Upper lobe of left lung (tissue), 6 donors: Measurements from ENCODE around the gene TBATA. TPM values are rescaled to one million over a fixed set of nuclear protein-coding genes. Genes with fewer than 3 reads are reported as not detected.

Experiments used
- ATAC-seq, 2 donors: fragments of 200-7000 bp; cut with Tn5 transposase; one replicate each; pipeline ENCODE4 v1.9.1; 2022; ENCODE audit warnings: mild to moderate bottlenecking in 2 of 2, moderate library complexity in 2 of 2; ENCODE audit not compliant: low FRiP score in 2 of 2
- DNase-seq, 2 donors: peaks; one replicate each; pipeline ENCODE4 v3.0.0-alpha.2; 2019 to 2020
- H3K27ac ChIP-seq, 4 donors: fragments of 200-600 bp; sonication (generic); one replicate each; pipeline ENCODE4 v1.5.1; 2016 to 2019
- H3K27me3 ChIP-seq, 4 donors: fragments of 200-600 bp; sonication (generic); one replicate each; pipeline ENCODE4 v1.5.1; 2017 to 2019
- H3K36me3 ChIP-seq, 4 donors: fragments of 200-600 bp; sonication (generic); one replicate each; pipeline ENCODE4 v1.5.1; 2016 to 2019
- H3K4me1 ChIP-seq, 4 donors: fragments of 200-600 bp; sonication (generic); one replicate each; pipeline ENCODE4 v1.5.1; 2018 to 2019
- H3K4me3 ChIP-seq, 4 donors: fragments of 200-600 bp; sonication (generic); one replicate each; pipeline ENCODE4 v1.5.1; 2017 to 2019; ENCODE audit warnings: mild to moderate bottlenecking in 2 of 4, moderate library complexity in 1 of 4
- H3K9me3 ChIP-seq, 4 donors: fragments of 200-600 bp; sonication (generic); one replicate each; pipeline ENCODE4 v1.5.1; 2018 to 2019
- CTCF ChIP-seq, 6 experiments: fragments of 450-650 bp in 4 of 6; fragments of 200-600 bp in 2 of 6; sonication (generic) in 2 of 6; IDR thresholded peaks; one replicate each; pipeline ENCODE4 v1.5.1; 2016 to 2019; ENCODE audit warnings: antibody characterized with exemption in 6 of 6
- EP300 ChIP-seq, 4 donors: sonication (generic); formaldehyde crosslinking; IDR thresholded peaks; one replicate each; pipeline ENCODE4 v1.5.1; 2017; ENCODE audit warnings: antibody characterized with exemption in 4 of 4, control low read depth in 2 of 4
- POLR2A ChIP-seq, 4 donors: fragments of 450-650 bp; IDR thresholded peaks; one replicate each; pipeline ENCODE4 v1.5.1; 2016 to 2017; ENCODE audit warnings: antibody characterized with exemption in 4 of 4, mild to moderate bottlenecking in 2 of 4
- POLR2AphosphoS5 ChIP-seq, 2 donors: sonication (generic); formaldehyde crosslinking; IDR thresholded peaks; one replicate each; pipeline ENCODE4 v1.5.1; 2017; ENCODE audit warnings: antibody characterized with exemption in 2 of 2
- WGBS, 2 donors: methylation state at CpG; one replicate each; pipeline ENCODE4 v1.1.5; 2017 to 2018; 5-methylcytosine and 5-hydroxymethylcytosine counted together
- total RNA-seq, 6 donors: library from RNA; depleted of rRNA in 4 of 6; stranded (reverse); fragments of >200 nt in 4 of 6; gene quantifications; one replicate each; pipeline versions ENCODE4 v1.1.0 to v1.2.1, GENCODE V29; 2016 to 2021
- donor health status: DM: no; HTN: no; CAD: no; lungs with moderate emphysema.
- donor health status: DM: no; HTN: yes; CAD: no; lungs with severe emphysema.

The TBATA gene
- not detected for total RNA-seq

GRCh38 chr10:70785190-70785589 is at the start of gene TBATA:
TSS of gene TBATA (minus strand) at chr10:70785377. CDS start at chr10:70783379, 1,998 bp downstream.
- no peaks in the 10 kb centered on the region for H3K27me3 ChIP-seq
- 50 to 60% methylated on average over 1 to 4 of the region's 4 CpGs for WGBS, 2 donors
- H3K9me3 ChIP-seq: no peaks in the 10 kb centered on the region
- H3K27ac ChIP-seq: no peak within 1 kb of the TSS
- peak in 1 of 2 donors; percentile 42 for DNase-seq
- ATAC-seq: peak in 1 of 2 donors; percentile 35
- no peaks in the 10 kb centered on the region for H3K36me3 ChIP-seq
- no peak within 1 kb of the TSS for H3K4me3 ChIP-seq
- H3K4me1 ChIP-seq: no peaks in the 10 kb centered on the region
- TF ChIP-seq CTCF (IDR thresholded peaks at IDR 0.05) (no peak), POLR2AphosphoS5 (IDR thresholded peaks at IDR 0.05) (no peak), EP300 (IDR thresholded peaks at IDR 0.05) (no peak), POLR2A (IDR thresholded peaks at IDR 0.05) (no peak)

- Histone ChIP-seq H3K9me3 (no peaks in the 10 kb centered on the region), H3K27me3 (no peaks in the 10 kb centered on the region), H3K4me1 (peaks cover 14 to 37% (median 19%) of the 10 kb centered on the region in 4 donors), H3K36me3 (no peaks in the 10 kb centered on the region), H3K4me3 (no peak overlapping the region), H3K27ac (no peak overlapping the region)
- peak in 1 of 2 donors; percentile 43 for ATAC-seq
- TF ChIP-seq POLR2A (IDR thresholded peaks at IDR 0.05) (no peak), EP300 (IDR thresholded peaks at IDR 0.05) (no peak), CTCF (IDR thresholded peaks at IDR 0.05) (no peak), POLR2AphosphoS5 (IDR thresholded peaks at IDR 0.05) (no peak)
- WGBS, 2 donors: 74 to 85% methylated on average over 7 of the region's 7 CpGs
- DNase-seq: no peak
Measured at GRCh38 chr10:70834441-70835151, 49.4 kb upstream of the TBATA start.

GRCh38 chr10:70834021-70834420 is 48.8 kb upstream of the TBATA start:
- TF ChIP-seq CTCF (IDR thresholded peaks at IDR 0.05) (no peak), POLR2AphosphoS5 (IDR thresholded peaks at IDR 0.05) (no peak), POLR2A (IDR thresholded peaks at IDR 0.05) (no peak), EP300 (IDR thresholded peaks at IDR 0.05) (no peak)
- H3K4me3 ChIP-seq: no peak overlapping the region
- DNase-seq (no peak), ATAC-seq (no peak)
- H3K27me3 ChIP-seq: no peaks in the 10 kb centered on the region
- peak overlapping the region in 1 of 4 donors; percentile 5 for H3K27ac ChIP-seq
- peaks cover 14 to 37% (median 19%) of the 10 kb centered on the region in 4 donors for H3K4me1 ChIP-seq
- no peaks in the 10 kb centered on the region for H3K9me3 ChIP-seq
- H3K36me3 ChIP-seq: no peaks in the 10 kb centered on the region
- WGBS, 2 donors: 79 to 82% methylated on average over 5 of the region's 5 CpGs

- ATAC-seq: no peak
Measured at GRCh38 chr10:70833601-70834000, 48.4 kb upstream of the TBATA start.

More at GRCh38 chr10:70833601-70834000, 48.4 kb upstream of the TBATA start:
- H3K36me3 ChIP-seq: no peaks in the 10 kb centered on the region
- no peaks in the 10 kb centered on the region for H3K27me3 ChIP-seq
- no peak overlapping the region for H3K4me3 ChIP-seq
- TF ChIP-seq POLR2A (IDR thresholded peaks at IDR 0.05) (no peak), EP300 (IDR thresholded peaks at IDR 0.05) (no peak), CTCF (IDR thresholded peaks at IDR 0.05) (no peak), POLR2AphosphoS5 (IDR thresholded peaks at IDR 0.05) (no peak)
- H3K4me1 ChIP-seq: peaks cover 14 to 37% (median 19%) of the 10 kb centered on the region in 4 donors
- H3K27ac ChIP-seq: peak overlapping the region in 2 of 4 donors; percentile 3 to 5
- WGBS, 2 donors: 86 to 91% methylated on average over 2 of the region's 2 CpGs
- no peaks in the 10 kb centered on the region for H3K9me3 ChIP-seq
- DNase-seq: no peak
